ENCODE measurements around the gene MINDY4. TPM values are rescaled to one million over a fixed set of nuclear protein-coding genes. Genes with fewer than 3 reads are reported as not detected.

The MINDY4 gene
- polyA plus RNA-seq, 3 donors = 0.15 to 0.17 TPM; not detected in 1

GRCh38 chr7:30863706-30864035 is 92.5 kb downstream of the MINDY4 start:
- TF ChIP-seq CTCF (IDR thresholded peaks at IDR 0.05) = no peak
- intact Hi-C loops (cut with micrococcal nuclease) = no loop called here
- Histone ChIP-seq H4K20me1 (ENCODE audit: insufficient read depth, low read length) (no peaks in the 10 kb centered on the region), H3K36me3 (replicated peaks in 1 of 2; ENCODE audit: control insufficient read depth in 1 of 2, insufficient read depth in 2 of 2, low read length in 2 of 2) (no peaks in the 10 kb centered on the region), H2AFZ (ENCODE audit: insufficient read depth, low read depth, low read length, poor library complexity, severe bottlenecking) (no peak overlapping the region), H3K4me1 (ENCODE audit: control insufficient read depth in 1 of 2, insufficient read depth in 2 of 2, low read length in 2 of 2) (no peaks in the 10 kb centered on the region), H3K4me3 (replicated peaks in 1 of 3; ENCODE audit: low read depth in 2 of 3, low read length in 3 of 3) (no peak overlapping the region), H3K9ac (ENCODE audit: insufficient read depth, low read length, poor library complexity, severe bottlenecking) (no peak overlapping the region), H3K4me2 (replicated peaks; ENCODE audit: extremely low read depth, low read length, poor library complexity, severe bottlenecking) (no peak overlapping the region), H3K79me2 (ENCODE audit: insufficient read depth, low read length) (no peaks in the 10 kb centered on the region), H3K27me3 (ENCODE audit: control insufficient read depth in 2 of 2, insufficient read depth in 2 of 2, low read length in 2 of 2) (no peaks in the 10 kb centered on the region), H3K9me3 (replicated peaks in 1 of 2; ENCODE audit: control insufficient read depth in 1 of 2, insufficient read depth in 1 of 2, low read length in 2 of 2) (no peaks in the 10 kb centered on the region), H3K27ac (ENCODE audit: low read depth in 1 of 2, low read length in 2 of 2) (no peak overlapping the region)
- no peaks in the 10 kb centered on the region for H3K36me3 Mint-ChIP-seq
- no peak for DNase-seq
- peaks cover 0 to 3% (median 0%) of the 10 kb centered on the region in 7 donors for H3K9me3 Mint-ChIP-seq
- H3K27me3 Mint-ChIP-seq (ENCODE audit: low read depth in 3 of 3) = peaks cover 0 to 3% (median 0%) of the 10 kb centered on the region in 3 donors
- H3K4me1 Mint-ChIP-seq = no peaks in the 10 kb centered on the region
- no peak overlapping the region for H3K27ac Mint-ChIP-seq
- no peak overlapping the region for H3K4me3 Mint-ChIP-seq
- WGBS (ENCODE audit: insufficient coverage) = 90% methylated on average over 4 of the region's 4 CpGs

GRCh38 chr7:30864101-30864500 is 92.9 kb downstream of the MINDY4 start:
- no peak overlapping the region for H3K27ac Mint-ChIP-seq
- H3K4me3 ChIP-seq (replicated peaks in 1 of 3; ENCODE audit: low read depth in 2 of 3, low read length in 3 of 3) = no peak overlapping the region

More at GRCh38 chr7:30864101-30864500, 92.9 kb downstream of the MINDY4 start:
- H3K27me3 Mint-ChIP-seq (ENCODE audit: low read depth in 3 of 3) = peaks cover 0 to 3% (median 0%) of the 10 kb centered on the region in 3 donors
- 78% methylated on average over 1 of the region's 3 CpGs for WGBS (ENCODE audit: insufficient coverage)
- H3K4me1 ChIP-seq (ENCODE audit: control insufficient read depth in 1 of 2, insufficient read depth in 2 of 2, low read length in 2 of 2) = no peaks in the 10 kb centered on the region
- H3K9me3 Mint-ChIP-seq = peaks cover 0 to 3% (median 0%) of the 10 kb centered on the region in 7 donors
- no peak for DNase-seq
- no peaks in the 10 kb centered on the region for H3K36me3 Mint-ChIP-seq
- intact Hi-C loops (cut with micrococcal nuclease) = no loop called here
- H3K36me3 ChIP-seq (replicated peaks in 1 of 2; ENCODE audit: control insufficient read depth in 1 of 2, insufficient read depth in 2 of 2, low read length in 2 of 2) = no peaks in the 10 kb centered on the region
- no peak for TF ChIP-seq CTCF (IDR thresholded peaks at IDR 0.05)
- no peaks in the 10 kb centered on the region for H4K20me1 ChIP-seq (ENCODE audit: insufficient read depth, low read length)
- no peak overlapping the region for H3K4me2 ChIP-seq (replicated peaks; ENCODE audit: extremely low read depth, low read length, poor library complexity, severe bottlenecking)
- no peaks in the 10 kb centered on the region for H3K27me3 ChIP-seq (ENCODE audit: control insufficient read depth in 2 of 2, insufficient read depth in 2 of 2, low read length in 2 of 2)
- H3K4me3 Mint-ChIP-seq = no peak overlapping the region
- H3K4me1 Mint-ChIP-seq = no peaks in the 10 kb centered on the region
- H2AFZ ChIP-seq (ENCODE audit: insufficient read depth, low read depth, low read length, poor library complexity, severe bottlenecking) = no peak overlapping the region
- no peaks in the 10 kb centered on the region for H3K9me3 ChIP-seq (replicated peaks in 1 of 2; ENCODE audit: control insufficient read depth in 1 of 2, insufficient read depth in 1 of 2, low read length in 2 of 2)
- no peak overlapping the region for H3K27ac ChIP-seq (ENCODE audit: low read depth in 1 of 2, low read length in 2 of 2)
- H3K79me2 ChIP-seq (ENCODE audit: insufficient read depth, low read length) = no peaks in the 10 kb centered on the region
- H3K9ac ChIP-seq (ENCODE audit: insufficient read depth, low read length, poor library complexity, severe bottlenecking) = no peak overlapping the region
